Nephron progenitor cell (in vitro differentiated cells): ENCODE results near the gene KMO.
A peak's percentile ranks its signal among the peaks of the same experiment; 100 is the strongest.

Source experiments
- DNase-seq: peaks from one replicate; pipeline ENCODE4 v3.0.0; 2021
- H3K27ac Mint-ChIP-seq: 2 replicates; pipeline ENCODE4 v1.8.0; 2021; ENCODE audit warnings: mild to moderate bottlenecking, moderate library complexity, mixed read lengths
- H3K27me3 Mint-ChIP-seq: 2 replicates; pipeline ENCODE4 v1.8.0; 2021; ENCODE audit warnings: mild to moderate bottlenecking, low read depth, mixed read lengths; ENCODE audit not compliant: poor library complexity
- H3K36me3 Mint-ChIP-seq: 2 replicates; pipeline ENCODE4 v1.8.0; 2021; ENCODE audit warnings: low read depth, mixed read lengths
- H3K4me1 Mint-ChIP-seq: 2 replicates; pipeline ENCODE4 v1.8.0; 2021; ENCODE audit warnings: mixed read lengths
- H3K4me3 Mint-ChIP-seq: 2 replicates; pipeline ENCODE4 v1.8.0; 2021; ENCODE audit warnings: mild to moderate bottlenecking, moderate library complexity, mixed read lengths
- H3K9me3 Mint-ChIP-seq: 2 replicates; pipeline ENCODE4 v1.8.0; 2021; ENCODE audit warnings: mild to moderate bottlenecking, moderate library complexity, mixed read lengths
- CTCF ChIP-seq: fragments of 200-600 bp; sonication (generic); IDR thresholded peaks from 2 replicates; pipeline ENCODE4 v1.5.0; 2021; ENCODE audit warnings: antibody characterized with exemption

Gene KMO

DNA sequence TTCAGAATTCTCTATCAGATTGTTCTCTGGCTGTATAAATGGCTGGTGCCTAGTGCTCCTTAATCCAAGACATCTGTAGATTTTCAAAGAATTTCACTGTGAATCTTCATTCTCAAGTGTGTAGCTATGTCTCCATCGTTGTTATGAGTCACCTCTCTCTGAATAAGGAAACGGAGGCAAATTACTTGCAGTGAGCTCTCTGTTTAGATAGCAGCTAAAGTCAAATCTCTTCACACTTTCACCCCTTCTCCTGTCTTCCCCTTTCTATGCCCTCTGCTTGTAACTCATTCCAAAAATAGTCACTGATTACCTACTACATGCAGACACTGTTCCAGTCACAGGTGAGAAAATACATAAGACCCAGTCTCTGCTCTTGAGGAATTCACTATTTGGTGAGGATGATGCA lies 68.3 kb downstream of the KMO start:
- H3K9me3 Mint-ChIP-seq: no peaks in the 10 kb centered on the region
- no peaks in the 10 kb centered on the region for H3K27me3 Mint-ChIP-seq
- no peak for TF ChIP-seq CTCF
- H3K27ac Mint-ChIP-seq: peak overlapping the region; percentile 10
- no peak for DNase-seq
- H3K36me3 Mint-ChIP-seq: peaks cover 52% of the 10 kb centered on the region
- peaks cover 7% of the 10 kb centered on the region for H3K4me1 Mint-ChIP-seq
- no peak overlapping the region for H3K4me3 Mint-ChIP-seq

DNA sequence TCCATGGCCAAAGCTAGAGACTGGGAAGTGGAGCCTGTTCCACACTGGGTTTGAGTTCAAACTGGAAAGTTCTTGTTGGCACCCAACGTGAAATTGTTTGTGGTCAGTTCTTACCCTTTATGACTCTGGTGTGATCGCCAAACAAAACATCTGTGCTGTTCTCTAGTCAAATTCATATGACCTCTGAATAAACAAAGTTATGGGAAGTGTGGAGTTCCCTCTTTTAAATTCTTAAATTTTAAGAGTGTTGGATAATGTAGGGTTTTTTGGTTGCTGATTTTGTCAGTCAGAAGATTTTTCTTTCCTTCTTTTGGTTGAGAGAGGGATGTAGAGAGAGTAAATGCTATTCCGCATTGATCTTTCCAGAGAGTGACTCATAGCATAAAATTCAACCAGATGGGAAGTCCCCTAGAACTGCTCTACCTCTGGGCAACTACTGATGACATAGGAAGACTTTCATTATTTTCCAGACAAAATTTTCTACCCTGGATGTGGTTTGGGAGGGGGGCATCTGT lies 71.6 kb downstream of the KMO start:
- Mint-ChIP-seq H3K4me3 (no peak overlapping the region), H3K36me3 (peaks cover 43% of the 10 kb centered on the region), H3K27me3 (no peaks in the 10 kb centered on the region)

DNA sequence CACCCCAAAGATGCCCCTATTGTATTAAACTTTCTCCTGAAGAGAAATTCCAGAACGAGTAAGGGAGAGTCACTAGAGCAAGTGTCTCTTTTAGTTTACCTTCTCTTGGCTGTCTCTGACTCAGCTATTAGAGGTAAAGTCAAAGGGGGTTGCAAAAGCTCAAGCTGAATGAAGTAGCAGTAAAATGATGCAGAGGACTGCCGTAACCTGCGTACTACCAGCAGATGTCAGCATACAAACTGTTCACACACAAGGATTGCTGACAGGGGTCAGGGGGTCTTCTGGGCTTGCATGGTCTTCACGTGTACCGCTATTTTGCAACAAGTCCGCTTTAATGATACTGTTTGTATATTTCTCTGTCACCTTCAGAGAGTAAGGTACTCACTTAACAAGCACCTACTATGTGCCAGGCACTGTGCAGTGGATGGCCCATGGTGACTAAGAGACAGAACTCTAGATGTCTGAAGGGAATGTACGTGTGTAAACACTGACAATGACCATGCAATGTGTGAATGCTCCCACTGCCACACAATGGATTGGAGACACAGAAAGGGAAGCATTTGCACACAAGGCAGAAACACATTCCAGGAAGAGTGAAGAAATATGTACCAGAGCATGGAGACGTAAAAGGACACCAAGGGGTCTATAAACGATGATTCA lies 73.1 kb downstream of the KMO start:
- no peaks in the 10 kb centered on the region for H3K9me3 Mint-ChIP-seq
- no peaks in the 10 kb centered on the region for H3K27me3 Mint-ChIP-seq
- TF ChIP-seq CTCF: peak; percentile 37
- no peak for DNase-seq
- peak overlapping the region; percentile 80 for H3K27ac Mint-ChIP-seq
- H3K4me3 Mint-ChIP-seq: no peak overlapping the region
- H3K36me3 Mint-ChIP-seq: peaks cover 40% of the 10 kb centered on the region
- H3K4me1 Mint-ChIP-seq: peaks cover 8% of the 10 kb centered on the region

More for the DNA sequence above, 71.6 kb downstream of the KMO start:
- H3K4me1 Mint-ChIP-seq: peaks cover 8% of the 10 kb centered on the region
- H3K27ac Mint-ChIP-seq: peak overlapping the region; percentile 21
- TF ChIP-seq CTCF: no peak
- no peak for DNase-seq
- H3K9me3 Mint-ChIP-seq: no peaks in the 10 kb centered on the region

DNA sequence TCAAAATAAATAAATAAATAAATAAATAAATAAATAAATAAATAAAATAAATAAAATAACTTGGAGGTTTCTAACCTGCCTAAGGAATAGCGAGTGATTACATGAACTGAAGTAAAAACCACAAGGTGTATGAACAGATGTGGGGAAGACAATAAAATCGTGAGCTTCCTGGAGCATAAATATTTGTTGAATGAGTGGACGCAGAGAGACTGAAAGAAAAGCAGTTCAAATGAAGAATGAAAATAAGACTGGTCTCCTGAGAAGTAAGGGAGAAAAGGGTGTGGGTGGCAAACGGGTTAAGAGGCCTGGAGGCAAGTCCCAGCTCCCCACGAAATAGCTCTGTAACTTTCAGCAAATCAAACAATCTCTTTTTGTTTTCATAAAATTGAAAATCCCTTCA lies 74.4 kb downstream of the KMO start:
- Mint-ChIP-seq H3K27ac (no peak overlapping the region), H3K4me1 (peaks cover 8% of the 10 kb centered on the region)

DNA sequence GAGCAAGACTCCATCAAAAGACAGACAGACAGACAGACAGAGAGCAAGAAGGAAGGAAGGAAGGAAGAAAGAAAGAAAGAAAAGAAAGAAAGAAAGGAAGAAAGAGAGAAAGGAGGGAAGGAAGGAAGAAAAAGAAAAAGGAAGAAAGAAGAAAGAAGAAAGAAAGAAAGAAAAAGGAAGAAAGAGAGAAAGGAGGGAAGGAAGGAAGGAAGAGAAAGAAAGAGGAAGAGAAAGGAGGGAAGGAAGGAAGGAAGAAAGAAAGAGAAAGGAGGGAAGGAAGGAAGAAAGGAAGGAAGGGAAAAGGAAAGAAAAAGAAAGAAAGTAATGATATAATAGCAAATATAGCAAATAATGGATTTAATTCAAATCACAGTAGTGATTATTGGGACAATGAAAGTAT lies 75.3 kb downstream of the KMO start:
- Mint-ChIP-seq H3K4me1 (peaks cover 8% of the 10 kb centered on the region), H3K9me3 (no peaks in the 10 kb centered on the region), H3K27me3 (no peaks in the 10 kb centered on the region), H3K4me3 (no peak overlapping the region), H3K27ac (no peak overlapping the region), H3K36me3 (peaks cover 19% of the 10 kb centered on the region)
- no peak for DNase-seq
- TF ChIP-seq CTCF: no peak

More for the DNA sequence above, 74.4 kb downstream of the KMO start:
- Mint-ChIP-seq H3K9me3 (no peaks in the 10 kb centered on the region), H3K4me3 (no peak overlapping the region), H3K36me3 (peaks cover 28% of the 10 kb centered on the region), H3K27me3 (no peaks in the 10 kb centered on the region)
- no peak for TF ChIP-seq CTCF
- no peak for DNase-seq
